ENCODE data around the gene GDF15. TPM values are rescaled to one million over a fixed set of nuclear protein-coding genes. Genes with fewer than 3 reads are reported as not detected.

Gene GDF15
- total RNA-seq, 4 donors from 2014 or later = 0.76 to 2.3 TPM; not detected in 2

GRCh38 chr19:18437491-18438330 lies 51.8 kb downstream of the GDF15 start, which contains the start of gene ISYNA1:
Gene ISYNA1, minus strand, starts transcription at chr19:18438133. Its CDS starts 154 bp downstream, at chr19:18437979.
- Histone ChIP-seq H3K36me3 (peaks cover 0 to 10% (median 0%) of the 10 kb centered on the region in 3 donors), H3K27ac (peak within 1 kb of the TSS; percentile 65 to 84 (median 78)), H3K9me3 (no peaks in the 10 kb centered on the region), H3K4me1 (peaks cover 31 to 72% (median 43%) of the 10 kb centered on the region in 3 donors), H3K27me3 (peaks cover 0 to 22% (median 0%) of the 10 kb centered on the region in 4 donors), H3K4me3 (peak within 1 kb of the TSS; percentile 39 to 71 (median 58))
- no CpG with 5 or more reads among the region's 99 CpGs for WGBS, 2 donors
- TF ChIP-seq CTCF (IDR thresholded peaks at IDR 0.05) (no peak), POLR2A (IDR thresholded peaks at IDR 0.05) (no peak)
- DNase-seq = no peak
- intact Hi-C loops (cut with DNase I) = no loop called here

- no CpG with 5 or more reads among the region's 24 CpGs for WGBS, 2 donors
- TF ChIP-seq CTCF (IDR thresholded peaks at IDR 0.05) = no peak
- no peak for TF ChIP-seq POLR2A (IDR thresholded peaks at IDR 0.05)
- peaks cover 0 to 16% (median 0%) of the 10 kb centered on the region in 4 donors for H3K27me3 ChIP-seq
- H3K4me1 ChIP-seq = peaks cover 25 to 65% (median 37%) of the 10 kb centered on the region in 3 donors
- no peak for DNase-seq
- intact Hi-C loops (cut with DNase I) = no loop called here
- no peaks in the 10 kb centered on the region for H3K9me3 ChIP-seq
- peaks cover 0 to 17% (median 2%) of the 10 kb centered on the region in 3 donors for H3K36me3 ChIP-seq
- H3K4me3 ChIP-seq = peak overlapping the region; percentile 39 to 71 (median 58)
- H3K27ac ChIP-seq = peak overlapping the region; percentile 65 to 84 (median 78)
Measured at GRCh38 chr19:18438331-18439024, 52.5 kb downstream of the GDF15 start.

Small RNAs within 50 kb of the gene (small RNA-seq; reads per million reads assigned to genes)
- gene MIR3189 = 0 reads per million in 4 donors

Other genes with a start within 250 kb of the GDF15 start
- gene PIK3R2, start 233.0 kb upstream of the GDF15 start, total RNA-seq = 10 to 100 TPM; 20.4 to 42.1 (median 29.1) TPM
- 10 to 100 TPM; 11.3 to 90.5 (median 25.7) TPM for gene IFI30, start 212.3 kb upstream of the GDF15 start, total RNA-seq
- gene MPV17L2, start 192.9 kb upstream of the GDF15 start, total RNA-seq = 10 to 100 TPM; 10.6 to 23.5 (median 14.0) TPM
- gene RAB3A, start 182.1 kb upstream of the GDF15 start, total RNA-seq = under 1 TPM in 3 of 4 donors, not detected in 1; 0.30 to 0.76 (median 0.44) TPM
- gene PDE4C, start 159.7 kb upstream of the GDF15 start, total RNA-seq = under 1 TPM in 1 of 4 donors, not detected in 3; 0.76 TPM
- 1 to 10 TPM in 2 of 4 donors, under 1 TPM in 2; 0.23 to 3.1 (median 0.96) TPM for gene IQCN, start 111.7 kb upstream of the GDF15 start, total RNA-seq
- gene JUND, start 104.5 kb upstream of the GDF15 start, total RNA-seq = 100 to 1,000 TPM in 3 of 4 donors, 10 to 100 TPM in 1; 71.7 to 192 (median 166) TPM
- 100 to 1,000 TPM in 3 of 4 donors, 10 to 100 TPM in 1; 97.3 to 228 (median 137) TPM for gene LSM4, start 63.1 kb upstream of the GDF15 start, total RNA-seq
- 10 to 100 TPM in 1 of 4 donors, 1 to 10 TPM in 2, under 1 TPM in 1; 0.83 to 10.1 (median 5.3) TPM for gene PGPEP1, start 45.6 kb upstream of the GDF15 start, total RNA-seq
- 10 to 100 TPM in 1 of 4 donors, 1 to 10 TPM in 1, under 1 TPM in 2; 0.53 to 10.3 (median 1.9) TPM for gene LRRC25, start 11.5 kb downstream of the GDF15 start, total RNA-seq
- gene SSBP4, start 33.2 kb downstream of the GDF15 start, total RNA-seq = 10 to 100 TPM; 23.7 to 48.1 (median 26.1) TPM
- gene ISYNA1, start 52.0 kb downstream of the GDF15 start, total RNA-seq = 10 to 100 TPM in 3 of 4 donors, 1 to 10 TPM in 1; 8.1 to 24.4 (median 14.4) TPM
- 10 to 100 TPM in 2 of 4 donors, 1 to 10 TPM in 2; 5.9 to 12.8 (median 9.9) TPM for gene ELL, start 135.9 kb downstream of the GDF15 start, total RNA-seq
- 100 to 1,000 TPM; 132 to 273 (median 247) TPM for gene FKBP8, start 157.4 kb downstream of the GDF15 start, total RNA-seq
- gene KXD1, start 171.7 kb downstream of the GDF15 start, total RNA-seq = 100 to 1,000 TPM in 1 of 4 donors, 10 to 100 TPM in 3; 65.5 to 104 (median 83.5) TPM
- 100 to 1,000 TPM; 445 to 799 (median 753) TPM for gene UBA52, start 185.7 kb downstream of the GDF15 start, total RNA-seq
- 10 to 100 TPM; 46.8 to 69.0 (median 56.6) TPM for gene REX1BD, start 202.6 kb downstream of the GDF15 start, total RNA-seq
- 10 to 100 TPM; 13.2 to 82.6 (median 19.3) TPM for gene CRLF1, start 220.6 kb downstream of the GDF15 start, total RNA-seq
- gene TMEM59L, start 226.7 kb downstream of the GDF15 start, total RNA-seq = 1 to 10 TPM in 1 of 4 donors, under 1 TPM in 1, not detected in 2; 0.18 to 2.7 TPM

Data from esophagus squamous epithelium (tissue), 5 donors.